H9 (cell line): Measurements from ENCODE around the gene MRTFB. TPM values are rescaled to one million over a fixed set of nuclear protein-coding genes. Genes with fewer than 3 reads are reported as not detected.

Experiments
- DNase-seq: peaks from one replicate; pipeline ENCODE4 v3.0.0-alpha.2; 2017
- H2AFZ ChIP-seq: one replicate; pipeline ENCODE4 v1.6.1; 2013; ENCODE audit warnings: mild to moderate bottlenecking, low read length, control low read depth, moderate library complexity
- H2AK5ac ChIP-seq: 2 replicates; pipeline ENCODE4 v1.6.1; 2013; ENCODE audit warnings: low read length, control low read depth, mixed read lengths; ENCODE audit not compliant: insufficient read length
- H2BK120ac ChIP-seq: one replicate; pipeline ENCODE4 v1.6.1; 2013; ENCODE audit warnings: low read depth, mild to moderate bottlenecking, low read length, control low read depth, inconsistent platforms; ENCODE audit not compliant: poor library complexity, severe bottlenecking
- H2BK12ac ChIP-seq: 2 replicates; pipeline ENCODE4 v1.6.1; 2013; ENCODE audit warnings: low read length, control low read depth, mixed read lengths, low read depth; ENCODE audit not compliant: insufficient read length
- H2BK15ac ChIP-seq: 2 replicates; pipeline ENCODE4 v1.6.1; 2013; ENCODE audit warnings: low read depth, low read length, control low read depth
- H2BK20ac ChIP-seq: one replicate; pipeline ENCODE4 v1.6.1; 2013; ENCODE audit warnings: low read depth, mild to moderate bottlenecking, low read length, control low read depth, inconsistent platforms; ENCODE audit not compliant: poor library complexity, severe bottlenecking
- H2BK5ac ChIP-seq: 2 replicates; pipeline ENCODE4 v1.6.1; 2013; ENCODE audit warnings: low read length, control low read depth, mixed read lengths; ENCODE audit not compliant: insufficient read length
- H3K14ac ChIP-seq: 2 replicates; pipeline ENCODE4 v1.6.1; 2013; ENCODE audit warnings: low read length, control low read depth; ENCODE audit not compliant: insufficient read depth
- H3K18ac ChIP-seq: 2 replicates; pipeline ENCODE4 v1.6.1; 2013; ENCODE audit warnings: low read depth, mild to moderate bottlenecking, mixed read lengths, low read length, control low read depth; ENCODE audit not compliant: insufficient read length
- H3K23ac ChIP-seq: 2 replicates; pipeline ENCODE4 v1.6.1; 2013; ENCODE audit warnings: low read length, control low read depth, mixed read lengths, low read depth; ENCODE audit not compliant: insufficient read length
- H3K23me2 ChIP-seq: 2 replicates; pipeline ENCODE4 v1.6.1; 2013; ENCODE audit warnings: low read depth, mild to moderate bottlenecking, mixed read lengths, low read length, control low read depth; ENCODE audit not compliant: insufficient read length, poor library complexity, severe bottlenecking
- H3K27ac ChIP-seq: 2 replicates; pipeline ENCODE4 v1.5.1; 2013; ENCODE audit warnings: low read length, control low read depth, mixed read lengths, low read depth; ENCODE audit not compliant: insufficient read length
- H3K27me3 ChIP-seq: 2 replicates; pipeline ENCODE4 v1.6.1; 2013; ENCODE audit warnings: low read length, control low read depth, inconsistent platforms; ENCODE audit not compliant: insufficient read depth
- H3K4ac ChIP-seq: 2 replicates; pipeline ENCODE4 v1.6.1; 2013; ENCODE audit warnings: low read depth, mild to moderate bottlenecking, control low read depth, inconsistent platforms, low read length, moderate library complexity
- H3K4me1 ChIP-seq: 2 replicates; pipeline ENCODE4 v1.6.1; 2013; ENCODE audit warnings: low read length, control low read depth, inconsistent platforms; ENCODE audit not compliant: insufficient read depth
- H3K4me2 ChIP-seq: 2 replicates; pipeline ENCODE4 v1.6.1; 2013; ENCODE audit warnings: low read length, control low read depth, mixed read lengths; ENCODE audit not compliant: insufficient read length, insufficient read depth
- H3K56ac ChIP-seq: 2 replicates; pipeline ENCODE4 v1.6.1; 2013; ENCODE audit warnings: low read depth, mild to moderate bottlenecking, mixed read lengths, low read length, control low read depth; ENCODE audit not compliant: insufficient read length
- H3K79me1 ChIP-seq: 2 replicates; pipeline ENCODE4 v1.6.1; 2013; ENCODE audit warnings: low read depth, mild to moderate bottlenecking, moderate library complexity, low read length, control low read depth, inconsistent platforms; ENCODE audit not compliant: insufficient read depth, poor library complexity, severe bottlenecking
- H3K79me2 ChIP-seq: 2 replicates; pipeline ENCODE4 v1.6.1; 2013; ENCODE audit warnings: low read length, control low read depth, inconsistent platforms; ENCODE audit not compliant: insufficient read depth
- H3K9ac ChIP-seq: 2 replicates; pipeline ENCODE4 v1.6.1; 2013; ENCODE audit warnings: low read length, control low read depth, mixed read lengths; ENCODE audit not compliant: insufficient read length; ENCODE audit errors: extremely low read depth
- H3K9me3 ChIP-seq: one replicate; pipeline ENCODE4 v1.6.1; 2013; ENCODE audit warnings: low read depth, low read length, inconsistent platforms; ENCODE audit not compliant: control insufficient read depth
- H3T11ph ChIP-seq: one replicate; pipeline ENCODE4 v1.6.1; 2013; ENCODE audit warnings: mild to moderate bottlenecking, low read length, control low read depth, inconsistent platforms
- H4K20me1 ChIP-seq: one replicate; pipeline ENCODE4 v1.6.1; 2013; ENCODE audit not compliant: control insufficient read depth, insufficient read length, insufficient read depth
- H4K5ac ChIP-seq: 2 replicates; pipeline ENCODE4 v1.6.1; 2013; ENCODE audit warnings: low read depth, mild to moderate bottlenecking, mixed read lengths, low read length, control low read depth; ENCODE audit not compliant: insufficient read length
- H4K8ac ChIP-seq: replicated peaks from 2 replicates; pipeline ENCODE4 v1.6.1; 2013; ENCODE audit warnings: low read length, control low read depth, mixed read lengths, low read depth; ENCODE audit not compliant: insufficient read length
- H4K91ac ChIP-seq: 2 replicates; pipeline ENCODE4 v1.6.1; 2013; ENCODE audit warnings: low read depth, mild to moderate bottlenecking, moderate library complexity, mixed read lengths, low read length, control low read depth; ENCODE audit not compliant: insufficient read length
- H3K27ac Mint-ChIP-seq, 3 experiments: 2 replicates in 2 of 3; 3 replicates in 1 of 3; pipeline ENCODE4 v1.8.0; 2020 to 2021; ENCODE audit warnings: mixed read lengths in 3 of 3, mild to moderate bottlenecking in 1 of 3, moderate library complexity in 1 of 3
- H3K27me3 Mint-ChIP-seq: 2 replicates; pipeline ENCODE4 v1.8.0; 2021; ENCODE audit warnings: low read depth, mild to moderate bottlenecking, moderate library complexity, mixed read lengths
- H3K36me3 Mint-ChIP-seq, 3 experiments: 2 replicates in 2 of 3; 3 replicates in 1 of 3; pipeline ENCODE4 v1.8.0; 2020 to 2021; ENCODE audit warnings: low read depth in 3 of 3, mixed read lengths in 3 of 3; ENCODE audit not compliant: insufficient read depth in 1 of 3
- H3K4me1 Mint-ChIP-seq, 2 experiments: 2 replicates each; pipeline ENCODE4 v1.8.0; 2020; ENCODE audit warnings: mixed read lengths in 2 of 2
- H3K4me3 Mint-ChIP-seq, 2 experiments: 2 replicates in 1 of 2; 3 replicates in 1 of 2; pipeline ENCODE4 v1.8.0; 2020 to 2021; ENCODE audit warnings: mild to moderate bottlenecking in 2 of 2, mixed read lengths in 2 of 2, moderate library complexity in 1 of 2
- H3K9me3 Mint-ChIP-seq, 2 experiments: 2 replicates in 1 of 2; 3 replicates in 1 of 2; pipeline ENCODE4 v1.8.0; 2020; ENCODE audit warnings: mild to moderate bottlenecking in 2 of 2, mixed read lengths in 2 of 2, moderate library complexity in 1 of 2
- CTCF ChIP-seq: fragments of 200-600 bp; sonication (generic); conservative IDR thresholded peaks from 3 replicates; pipeline ENCODE4 v1.8.0; 2021; ENCODE audit warnings: antibody characterized with exemption, mild to moderate bottlenecking
- WGBS: extraction: QIAGEN DNeasy Blood & Tissue Kit; methylation state at CpG from one replicate; pipeline ENCODE4 v1.1.7; 2013; ENCODE audit warnings: missing lambda C conversion rate, low lambda C conversion rate, mixed read lengths; ENCODE audit not compliant: insufficient read length; ENCODE audit errors: extremely low coverage; 5-methylcytosine and 5-hydroxymethylcytosine counted together
- total RNA-seq: library from RNA; stranded (reverse); gene quantifications from 2 replicates; pipeline ENCODE4 v1.2.1, GENCODE V29; 2021

The MRTFB gene
- total RNA-seq, 1 experiment from 2014 or later = 29.9 TPM

DNA sequence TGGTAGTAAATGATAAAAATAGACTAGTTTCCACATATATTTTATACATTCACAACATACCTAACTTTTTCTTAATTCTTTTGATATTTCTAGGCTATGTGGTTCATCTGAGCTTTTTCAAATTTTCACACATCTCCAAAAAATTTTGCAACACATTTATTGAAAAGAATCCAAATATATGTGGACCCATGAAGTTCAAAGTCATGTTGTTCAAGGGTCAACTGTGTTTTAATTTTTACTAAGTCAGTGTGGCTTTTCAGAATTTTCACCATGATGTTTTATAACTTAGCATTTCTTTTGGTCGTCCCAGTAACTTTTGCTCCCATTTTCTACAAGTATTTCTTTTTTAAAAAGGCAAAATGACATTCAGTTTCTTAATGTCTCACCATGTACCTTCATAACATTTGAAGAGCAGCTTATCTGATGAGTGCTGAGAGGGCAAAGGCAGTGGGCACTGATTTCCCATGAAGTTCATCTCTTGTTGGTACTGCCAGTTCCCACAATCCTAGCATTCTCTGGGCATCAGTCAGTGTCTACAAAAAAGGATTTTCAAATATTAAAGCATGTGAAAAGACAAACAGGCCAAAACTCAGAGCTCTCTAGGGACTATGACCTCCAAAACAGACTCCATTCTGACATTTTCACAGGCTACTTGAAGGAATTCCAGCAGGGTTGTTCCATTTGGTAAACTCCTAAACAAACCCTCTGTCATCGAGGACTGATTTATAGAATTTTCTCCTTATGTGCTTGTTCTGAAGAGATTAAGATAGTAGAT, 80.3 kb downstream of the MRTFB start:
- Histone ChIP-seq H3K79me1 (no peaks in the 10 kb centered on the region), H3K23ac (no peak overlapping the region), H3K56ac (no peak overlapping the region), H3K27me3 (no peaks in the 10 kb centered on the region), H3T11ph (no peak overlapping the region), H4K8ac (no peak overlapping the region), H2BK5ac (no peak overlapping the region), H2BK20ac (no peak overlapping the region), H3K9ac (no peak overlapping the region), H3K23me2 (no peaks in the 10 kb centered on the region), H2BK120ac (no peak overlapping the region), H3K18ac (no peak overlapping the region), H3K4me2 (no peak overlapping the region), H3K27ac (no peak overlapping the region), H4K5ac (no peak overlapping the region), H4K91ac (no peak overlapping the region), H4K20me1 (no peaks in the 10 kb centered on the region), H2BK12ac (no peak overlapping the region), H3K4ac (no peak overlapping the region), H2BK15ac (no peak overlapping the region), H3K79me2 (no peaks in the 10 kb centered on the region), H2AFZ (no peak overlapping the region), H2AK5ac (no peak overlapping the region), H3K9me3 (no peaks in the 10 kb centered on the region), H3K14ac (no peak overlapping the region), H3K4me1 (no peaks in the 10 kb centered on the region; the same call in 1 of the 2 replicates)
- Mint-ChIP-seq H3K4me1 (peaks cover 3 to 6% of the 10 kb centered on the region in 2 experiments; a peak in 2 of 4 replicates), H3K4me3 (no peak overlapping the region), H3K9me3 (no peaks in the 10 kb centered on the region), H3K27me3 (no peaks in the 10 kb centered on the region), H3K36me3 (0 out of 7 replicates have a peak, but pooled peaks cover 0 to 3% (median 0%) of the 10 kb centered on the region in 3 experiments), H3K27ac (no peak overlapping the region)
- no peak for DNase-seq
- no peak for TF ChIP-seq CTCF
- no CpG with 5 or more reads among the region's 2 CpGs for WGBS
